OCI-LY1 (cell line): ENCODE data around the gene TRIM26.

Experiments used
- EZH2 ChIP-seq: fragments of 200-600 bp; sonication (generic), shearing (Covaris generic); IDR thresholded peaks from 2 replicates; pipeline ENCODE4 v1.8.0; 2017; ENCODE audit warnings: borderline replicate concordance, mixed run types, mild to moderate bottlenecking, antibody characterized with exemption, low read length, moderate library complexity, mixed read lengths
- TF ChIP-seq, protein P1 (sequence below): fragments of 200-600 bp; sonication (generic), shearing (Covaris generic); IDR thresholded peaks from 2 replicates; pipeline ENCODE4 v1.5.1; 2017; ENCODE audit warnings: mild to moderate bottlenecking, antibody characterized with exemption, low read length, moderate library complexity, mixed read lengths

DNA sequence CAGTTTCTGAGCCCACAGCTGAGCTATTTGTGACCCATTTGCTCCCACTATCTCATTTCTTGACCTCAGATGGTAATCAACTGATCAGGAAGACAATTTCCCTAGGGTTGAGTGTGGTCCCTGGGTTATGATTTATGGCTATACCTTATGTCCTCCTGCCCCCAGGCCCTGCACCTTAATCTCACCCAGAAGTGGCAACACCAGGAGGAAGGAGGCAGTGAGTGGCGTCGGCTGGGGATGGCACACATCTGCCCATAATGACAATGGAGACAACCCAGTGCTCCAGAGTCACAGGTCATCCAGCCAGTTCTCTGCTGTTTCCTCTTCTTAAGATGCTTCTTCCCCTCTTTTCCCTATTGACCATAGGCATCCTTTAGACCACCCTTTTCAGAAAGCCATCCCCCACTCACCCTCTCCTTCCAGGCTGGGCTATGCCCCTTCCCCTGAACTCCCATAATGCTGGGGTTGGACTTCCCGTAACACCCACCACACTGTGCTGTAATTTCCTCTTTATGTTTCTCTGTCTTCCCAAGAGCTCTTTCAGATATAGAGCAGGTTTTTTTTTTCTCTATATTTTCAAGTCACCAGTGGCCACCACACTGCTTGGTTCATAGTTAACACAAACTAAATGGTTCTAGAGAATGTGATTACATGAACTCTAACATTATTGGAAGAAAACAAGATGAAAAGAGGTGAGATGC is 60.1 kb downstream of the TRIM26 start:
- TF ChIP-seq, protein P1, sequence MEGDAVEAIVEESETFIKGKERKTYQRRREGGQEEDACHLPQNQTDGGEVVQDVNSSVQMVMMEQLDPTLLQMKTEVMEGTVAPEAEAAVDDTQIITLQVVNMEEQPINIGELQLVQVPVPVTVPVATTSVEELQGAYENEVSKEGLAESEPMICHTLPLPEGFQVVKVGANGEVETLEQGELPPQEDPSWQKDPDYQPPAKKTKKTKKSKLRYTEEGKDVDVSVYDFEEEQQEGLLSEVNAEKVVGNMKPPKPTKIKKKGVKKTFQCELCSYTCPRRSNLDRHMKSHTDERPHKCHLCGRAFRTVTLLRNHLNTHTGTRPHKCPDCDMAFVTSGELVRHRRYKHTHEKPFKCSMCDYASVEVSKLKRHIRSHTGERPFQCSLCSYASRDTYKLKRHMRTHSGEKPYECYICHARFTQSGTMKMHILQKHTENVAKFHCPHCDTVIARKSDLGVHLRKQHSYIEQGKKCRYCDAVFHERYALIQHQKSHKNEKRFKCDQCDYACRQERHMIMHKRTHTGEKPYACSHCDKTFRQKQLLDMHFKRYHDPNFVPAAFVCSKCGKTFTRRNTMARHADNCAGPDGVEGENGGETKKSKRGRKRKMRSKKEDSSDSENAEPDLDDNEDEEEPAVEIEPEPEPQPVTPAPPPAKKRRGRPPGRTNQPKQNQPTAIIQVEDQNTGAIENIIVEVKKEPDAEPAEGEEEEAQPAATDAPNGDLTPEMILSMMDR, result no peak
- TF ChIP-seq EZH2, result no peak
